HG02588 (cell line): ENCODE data around the gene LRP3.

ENCODE experiments used
- ATAC-seq: cut with Tn5 transposase; IDR thresholded peaks from one replicate; pipeline ENCODE4 v1.9.1; 2021; ENCODE audit warnings: mild to moderate bottlenecking, moderate library complexity; ENCODE audit not compliant: unreplicated experiment

The LRP3 gene

DNA sequence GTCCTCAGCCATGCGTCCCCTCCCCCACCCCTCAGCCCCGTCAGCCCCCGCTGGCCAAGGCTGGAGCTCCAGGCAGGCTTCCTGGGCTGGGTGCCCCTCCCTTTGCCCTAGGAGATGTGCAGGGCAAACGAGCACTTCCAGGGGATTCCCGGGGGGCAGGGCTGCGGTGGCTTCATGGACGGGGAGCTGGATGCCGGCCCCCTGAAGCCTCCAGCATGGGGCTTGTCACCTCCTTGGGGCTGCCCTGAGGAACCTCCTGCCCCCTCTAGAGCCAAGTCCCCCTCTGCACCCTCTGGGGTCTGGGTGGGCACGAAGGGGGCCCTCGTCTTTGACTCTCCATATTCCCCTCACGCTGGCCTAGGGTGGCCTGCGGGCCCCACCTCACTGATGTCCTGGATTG is 56.9 kb downstream of the LRP3 start:
- ATAC-seq: no peak

DNA sequence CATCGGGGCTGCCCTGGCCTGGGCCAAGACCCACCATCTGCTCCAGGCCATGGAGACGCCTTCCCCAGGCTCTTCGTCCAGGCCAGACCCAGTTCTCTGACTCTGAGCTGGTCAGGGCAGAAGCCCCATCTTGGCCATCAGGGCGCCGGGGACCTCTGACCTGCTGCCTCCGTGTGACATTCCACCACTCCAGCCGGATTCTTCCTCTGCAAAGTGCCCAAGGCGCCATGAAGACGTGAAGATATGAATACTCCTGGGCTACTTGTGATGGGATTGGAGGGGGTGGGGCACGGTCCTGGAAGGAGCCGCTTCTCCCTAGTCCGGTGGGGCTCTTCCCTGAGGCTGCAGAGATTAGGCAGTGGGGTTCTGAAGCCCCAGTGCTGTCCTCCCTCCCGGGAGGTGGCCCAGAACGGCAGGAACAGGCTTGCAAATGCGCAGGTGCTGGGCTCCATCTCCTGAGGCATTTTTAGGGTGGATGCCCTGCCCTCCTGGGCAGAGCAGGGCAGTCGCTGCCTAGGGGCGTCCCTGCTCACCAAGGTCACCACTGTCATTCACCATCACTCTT is 57.5 kb downstream of the LRP3 start:
- no peak for ATAC-seq

DNA sequence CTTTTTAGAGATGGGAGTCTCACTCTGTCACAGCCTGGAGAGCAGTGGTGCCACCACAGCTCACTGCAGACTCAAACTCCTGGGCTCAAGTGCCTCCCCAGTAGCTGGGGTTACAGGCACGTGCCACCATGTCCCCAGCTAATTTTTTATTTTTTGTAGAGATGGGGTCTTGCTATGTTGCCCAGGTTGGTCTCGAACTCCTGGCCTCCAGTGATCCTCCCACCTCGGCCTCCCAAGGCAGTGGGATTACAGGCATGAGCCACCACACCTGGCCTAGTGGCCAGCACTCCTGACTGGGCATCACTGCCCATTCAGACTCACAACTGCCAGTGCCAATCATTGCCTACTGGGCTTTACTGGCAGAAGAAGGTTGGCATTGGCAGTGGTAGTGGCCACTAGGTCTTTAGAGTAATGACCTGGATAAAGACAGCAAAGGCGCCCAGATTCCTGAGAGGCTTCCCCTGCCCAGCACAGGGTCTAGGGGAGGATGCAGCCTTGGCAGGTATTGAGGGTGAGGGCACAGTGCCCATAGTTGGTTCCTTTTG is 58.4 kb downstream of the LRP3 start:
- ATAC-seq: no peak

GRCh38 chr19:33252971-33253370 is 58.8 kb downstream of the LRP3 start:
- ATAC-seq: no peak

DNA sequence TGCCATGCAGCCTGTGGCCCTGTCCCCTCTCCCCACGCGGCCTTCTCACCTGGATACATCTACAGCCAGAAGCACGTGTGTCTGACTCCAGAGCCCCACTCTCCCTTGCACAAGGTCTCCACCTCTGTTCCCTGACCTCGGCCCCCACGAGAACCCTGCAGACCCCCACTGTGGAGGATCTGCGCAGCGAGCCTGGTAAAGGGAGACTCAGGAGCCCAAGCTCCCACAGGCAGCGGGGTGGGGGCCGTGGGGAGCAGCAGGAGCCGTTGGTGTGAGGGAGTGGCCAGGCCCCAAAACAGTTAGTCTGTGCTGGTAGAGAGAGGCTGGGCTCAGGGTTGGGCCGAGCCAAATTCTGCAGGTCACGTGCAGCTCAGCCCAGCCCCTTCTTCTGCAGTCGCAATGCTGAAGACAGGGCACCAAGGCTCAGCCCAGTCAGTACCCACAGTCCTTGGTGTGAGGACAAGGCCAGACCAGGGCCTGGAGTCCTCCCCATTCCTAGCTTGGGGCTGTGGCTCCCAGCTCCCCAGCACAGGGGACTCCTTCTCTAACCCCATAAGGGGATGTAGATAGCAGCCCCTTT is 60.2 kb downstream of the LRP3 start:
- ATAC-seq: no peak

DNA sequence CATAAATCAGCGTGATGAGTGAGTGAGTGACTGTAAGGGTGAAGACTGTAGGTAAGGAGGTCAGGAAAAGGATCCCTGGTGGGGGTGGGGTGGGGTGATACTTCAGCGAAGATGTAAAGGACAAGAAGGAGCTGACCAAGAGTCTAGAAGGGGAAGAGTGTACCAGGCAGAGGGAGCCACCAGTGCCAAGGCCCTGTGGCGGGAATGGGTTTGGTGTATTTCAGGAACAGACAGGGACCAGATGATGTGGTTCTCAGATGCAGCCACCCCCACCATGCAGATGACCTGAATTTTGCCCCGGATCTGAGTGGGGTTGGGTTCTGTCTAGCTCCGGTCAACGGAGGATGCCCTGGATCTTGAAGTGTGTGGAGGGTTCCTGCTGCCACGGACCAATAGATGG is 61.7 kb downstream of the LRP3 start:
- no peak for ATAC-seq

GRCh38 chr19:33256261-33256660 is 62.1 kb downstream of the LRP3 start:
- ATAC-seq: no peak

DNA sequence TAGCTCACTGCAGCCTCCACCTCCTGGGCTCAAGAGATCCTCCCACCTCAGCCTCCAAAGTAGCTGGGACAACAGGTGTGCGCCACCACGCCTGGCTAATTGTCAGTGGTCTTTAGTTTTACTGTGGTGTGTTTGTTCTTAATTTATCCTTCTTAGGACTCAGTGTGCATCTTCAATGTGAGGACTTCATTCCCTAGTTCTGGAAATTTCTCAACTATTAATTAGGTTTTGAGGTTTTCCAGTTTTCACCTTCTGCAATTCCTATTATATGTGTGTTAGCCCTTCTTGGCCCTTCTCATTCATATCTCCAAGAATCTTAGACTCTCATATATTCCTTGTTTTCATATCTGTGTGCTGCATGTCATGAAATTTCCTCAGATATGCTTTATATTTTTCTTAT is 63.7 kb downstream of the LRP3 start:
- ATAC-seq: no peak
